Adrenal gland (tissue), 5 donors: ENCODE data around the gene TPP1.

Experiments used
- POLR2A ChIP-seq, 2 donors: fragments of 450-650 bp; IDR thresholded peaks; one replicate each; pipeline ENCODE4 v1.6.1; 2017; ENCODE audit warnings: antibody characterized with exemption in 2 of 2, mild to moderate bottlenecking in 2 of 2, moderate library complexity in 1 of 2
- TF ChIP-seq, protein P1 (sequence below), 6 experiments: fragments of 450-650 bp in 4 of 6; fragments of 200-600 bp in 2 of 6; sonication (generic) in 1 of 6; IDR thresholded peaks; 1 replicate in 5 of 6; 2 replicates in 1 of 6; pipeline versions ENCODE4 v1.5.1 to v1.8.0; 2016 to 2021; ENCODE audit warnings: antibody characterized with exemption in 6 of 6, mild to moderate bottlenecking in 2 of 6, moderate library complexity in 1 of 6
- donor health status: DM: no; HTN: no; CAD: no.

DNA sequence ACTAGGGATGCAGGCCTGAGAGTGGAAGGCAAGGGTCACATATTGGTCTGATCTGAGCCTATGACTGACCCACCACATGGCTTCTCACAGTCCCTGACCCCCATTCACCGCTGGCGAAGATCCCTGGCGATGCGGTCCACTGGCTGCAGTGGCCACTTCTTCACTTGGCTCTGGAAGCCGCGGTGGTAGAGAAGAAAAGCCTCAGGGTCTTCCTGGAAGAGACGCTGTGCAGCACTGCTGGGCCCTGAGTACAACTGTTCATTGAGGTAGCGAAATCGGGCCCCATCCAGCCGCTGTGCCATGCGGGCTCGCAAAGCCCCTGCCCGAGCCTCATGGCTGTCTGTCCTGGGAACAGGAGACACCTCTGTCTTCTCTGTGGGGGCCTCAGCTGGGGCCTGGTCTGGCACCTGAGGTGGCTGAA, 18.2 kb downstream of the TPP1 start:
- TF ChIP-seq, protein P1, sequence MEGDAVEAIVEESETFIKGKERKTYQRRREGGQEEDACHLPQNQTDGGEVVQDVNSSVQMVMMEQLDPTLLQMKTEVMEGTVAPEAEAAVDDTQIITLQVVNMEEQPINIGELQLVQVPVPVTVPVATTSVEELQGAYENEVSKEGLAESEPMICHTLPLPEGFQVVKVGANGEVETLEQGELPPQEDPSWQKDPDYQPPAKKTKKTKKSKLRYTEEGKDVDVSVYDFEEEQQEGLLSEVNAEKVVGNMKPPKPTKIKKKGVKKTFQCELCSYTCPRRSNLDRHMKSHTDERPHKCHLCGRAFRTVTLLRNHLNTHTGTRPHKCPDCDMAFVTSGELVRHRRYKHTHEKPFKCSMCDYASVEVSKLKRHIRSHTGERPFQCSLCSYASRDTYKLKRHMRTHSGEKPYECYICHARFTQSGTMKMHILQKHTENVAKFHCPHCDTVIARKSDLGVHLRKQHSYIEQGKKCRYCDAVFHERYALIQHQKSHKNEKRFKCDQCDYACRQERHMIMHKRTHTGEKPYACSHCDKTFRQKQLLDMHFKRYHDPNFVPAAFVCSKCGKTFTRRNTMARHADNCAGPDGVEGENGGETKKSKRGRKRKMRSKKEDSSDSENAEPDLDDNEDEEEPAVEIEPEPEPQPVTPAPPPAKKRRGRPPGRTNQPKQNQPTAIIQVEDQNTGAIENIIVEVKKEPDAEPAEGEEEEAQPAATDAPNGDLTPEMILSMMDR (IDR thresholded peaks at IDR 0.05), result no peak
- TF ChIP-seq POLR2A (IDR thresholded peaks at IDR 0.05), result no peak
